ENCODE data around the gene QARS1.
A peak's percentile ranks its signal among the peaks of the same experiment; 100 is the strongest.

Gene QARS1

GRCh38 chr3:49104427-49105291 is at the start of gene QARS1:
Gene QARS1 (minus strand): TSS chr3:49104757. CDS start chr3:49104733, 24 bp downstream.
- DNase-seq (ENCODE audit: low spot score): peak; percentile 90

- no peak for DNase-seq (ENCODE audit: low spot score)
Observed at GRCh38 chr3:49153349-49153912, 48.9 kb upstream of the QARS1 start.

- DNase-seq (ENCODE audit: low spot score): no peak
Observed at GRCh38 chr3:49151610-49152009, 47.1 kb upstream of the QARS1 start.

GRCh38 chr3:49148159-49148558 is 43.6 kb upstream of the QARS1 start:
- no peak for DNase-seq (ENCODE audit: low spot score)

GRCh38 chr3:49140080-49140479 is 35.5 kb upstream of the QARS1 start:
- no peak for DNase-seq (ENCODE audit: low spot score)

GRCh38 chr3:49135499-49135898 is 30.9 kb upstream of the QARS1 start:
- DNase-seq (ENCODE audit: low spot score): no peak

GRCh38 chr3:49134471-49135265 is 30.1 kb upstream of the QARS1 start:
- no peak for DNase-seq (ENCODE audit: low spot score)

- no peak for DNase-seq (ENCODE audit: low spot score)
Observed at GRCh38 chr3:49133226-49133951, 28.8 kb upstream of the QARS1 start.

GRCh38 chr3:49132437-49133225 is 28.1 kb upstream of the QARS1 start, which contains the start of gene LAMB2:
Gene LAMB2 (minus strand): TSS chr3:49133050. CDS start chr3:49132867, 183 bp downstream.
- DNase-seq (ENCODE audit: low spot score): no peak

GRCh38 chr3:49132073-49132436 is 27.5 kb upstream of the QARS1 start:
- no peak for DNase-seq (ENCODE audit: low spot score)

- DNase-seq (ENCODE audit: low spot score): no peak
Observed at GRCh38 chr3:49131576-49131975, 27.0 kb upstream of the QARS1 start.

GRCh38 chr3:49131040-49131439 is 26.5 kb upstream of the QARS1 start:
- DNase-seq (ENCODE audit: low spot score): no peak

GRCh38 chr3:49124991-49125670 is 20.6 kb upstream of the QARS1 start:
- no peak for DNase-seq (ENCODE audit: low spot score)

- no peak for DNase-seq (ENCODE audit: low spot score)
Observed at GRCh38 chr3:49124203-49124602, 19.6 kb upstream of the QARS1 start.

- no peak for DNase-seq (ENCODE audit: low spot score)
Observed at GRCh38 chr3:49123687-49124086, 19.1 kb upstream of the QARS1 start.

- no peak for DNase-seq (ENCODE audit: low spot score)
Observed at GRCh38 chr3:49122886-49123545, 18.5 kb upstream of the QARS1 start.

- no peak for DNase-seq (ENCODE audit: low spot score)
Observed at GRCh38 chr3:49122451-49122850, 17.9 kb upstream of the QARS1 start.

GRCh38 chr3:49122022-49122421 is 17.5 kb upstream of the QARS1 start:
- DNase-seq (ENCODE audit: low spot score): no peak

GRCh38 chr3:49121132-49121736 is 16.7 kb upstream of the QARS1 start:
- DNase-seq (ENCODE audit: low spot score): no peak

All from hematopoietic multipotent progenitor cell treated with erythropoietin and hydrocortisone succinate and interleukin-3 and kit ligand, for 15 days (in vitro differentiated cells).